ENCODE results near the gene CPA4. TPM values are rescaled to one million over a fixed set of nuclear protein-coding genes. Genes with fewer than 3 reads are reported as not detected.

The CPA4 gene
- total RNA-seq, 2 experiments from 2014 or later, result not detected

DNA sequence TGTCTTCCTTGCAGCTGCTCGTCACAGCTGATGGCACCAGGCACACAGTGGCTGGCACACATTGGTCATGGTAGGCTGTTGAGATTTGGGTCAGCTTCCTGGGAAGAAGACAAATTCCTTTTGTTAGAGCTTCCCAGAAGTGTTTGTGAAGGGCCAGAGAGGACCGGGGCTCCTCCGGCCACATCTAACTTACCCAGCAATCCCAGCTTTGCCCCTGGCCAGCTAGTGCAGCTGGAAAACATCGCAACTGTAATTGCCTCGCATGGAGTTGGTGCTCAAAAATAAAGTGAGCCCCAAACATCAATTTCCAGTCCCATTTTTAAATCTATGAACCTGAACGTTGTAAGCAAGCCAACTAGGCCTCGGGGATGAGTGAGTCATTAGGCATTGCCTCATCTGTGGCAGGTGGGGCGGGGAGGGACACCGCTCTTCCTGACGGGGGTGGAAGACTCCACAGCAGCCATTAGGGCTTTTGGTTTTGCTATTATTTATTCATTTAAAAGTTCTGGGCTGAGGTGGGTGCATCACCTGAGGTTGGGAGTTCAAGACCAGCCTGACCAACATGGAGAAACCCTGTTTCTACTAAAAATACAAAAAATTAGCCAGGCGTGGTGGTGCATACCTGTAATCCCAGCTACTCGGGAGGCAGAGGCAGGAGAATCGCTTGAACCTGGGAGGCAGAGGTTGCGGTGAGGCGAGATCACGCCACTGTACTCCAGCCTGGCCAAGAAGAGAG, 64.1 kb downstream of the CPA4 start:
- ChIA-PET POLR2A (interaction anchor here (0.7 kb wide), 1 partner anchor 175 kb away, joined by 9 read pairs; no protein-coding TSS in a partner anchor), CTCF (interaction anchor here (1.0 to 1.1 kb wide), 2 partner anchors 9 to 16 kb away, joined by 3 read pairs; no protein-coding TSS in a partner anchor)

DNA sequence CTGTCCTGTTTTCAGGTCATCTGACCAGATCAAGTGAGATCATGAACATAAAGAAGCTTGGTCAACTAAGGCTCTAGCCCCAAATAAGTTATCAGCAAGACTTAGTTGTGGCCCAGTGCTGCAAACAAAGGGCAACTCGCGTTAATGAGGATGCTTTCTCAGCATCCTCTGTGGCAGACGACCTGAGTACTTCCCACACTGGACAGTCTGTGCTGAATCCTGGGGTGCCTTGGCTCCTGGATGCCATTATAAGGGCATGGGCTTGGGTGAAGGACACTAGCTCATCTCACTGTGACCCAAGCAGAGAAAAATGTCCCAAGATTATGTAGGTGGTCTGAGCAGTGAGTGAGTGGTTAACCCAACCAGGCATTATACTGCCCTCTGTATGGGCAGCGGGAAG, 65.5 kb downstream of the CPA4 start:
- ChIA-PET POLR2A (no interaction called here), CTCF (no interaction called here)

DNA sequence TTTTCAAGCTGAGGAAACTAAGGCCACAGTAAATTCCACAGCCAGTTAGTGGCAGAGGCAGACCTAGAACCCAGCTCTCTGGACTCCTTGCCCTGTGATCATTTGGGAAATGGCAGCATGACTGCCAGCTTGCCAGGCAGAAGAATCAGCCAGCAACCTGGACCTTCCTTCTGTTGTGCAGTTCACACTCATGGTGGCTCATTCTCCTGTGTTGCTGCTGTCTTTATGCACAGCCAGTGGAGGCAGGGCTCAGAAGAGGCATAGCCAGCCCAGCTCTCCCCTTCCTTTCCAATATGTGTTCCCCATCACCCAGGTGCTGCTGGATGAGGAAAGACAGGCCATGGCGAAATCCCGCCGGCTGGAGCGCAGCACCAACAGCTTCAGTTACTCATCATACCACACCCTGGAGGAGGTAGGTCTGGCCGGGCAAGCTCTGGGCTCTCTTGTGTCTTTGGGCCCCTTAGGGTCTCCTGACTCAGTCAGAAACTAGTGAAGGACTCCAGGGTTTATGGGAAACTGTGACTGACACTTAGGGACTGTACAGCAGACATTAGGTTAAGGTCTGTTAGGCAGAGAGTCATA, 66.4 kb downstream of the CPA4 start:
- ChIA-PET CTCF (no interaction called here), POLR2A (no interaction called here)

DNA sequence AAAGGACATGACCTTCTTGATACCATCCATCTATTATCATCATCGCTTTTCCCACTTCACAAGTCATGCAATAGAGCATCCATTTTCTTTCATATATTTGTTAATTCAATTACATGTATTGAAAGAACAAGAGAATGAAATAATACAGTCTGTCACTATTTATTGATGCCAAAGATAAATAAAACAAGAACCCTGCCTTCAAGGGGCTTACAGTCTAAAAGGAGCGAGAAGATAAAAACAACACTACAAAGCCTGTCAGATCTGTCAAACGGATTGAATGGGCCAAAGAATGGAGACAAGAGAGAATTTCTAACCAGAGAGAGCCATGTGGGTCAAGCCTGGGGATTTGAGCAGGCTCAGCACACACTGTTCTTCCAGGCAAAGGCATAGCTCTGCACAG, 67.6 kb downstream of the CPA4 start:
- POLR2A ChIA-PET, result no interaction called here
- CTCF ChIA-PET, result no interaction called here

DNA sequence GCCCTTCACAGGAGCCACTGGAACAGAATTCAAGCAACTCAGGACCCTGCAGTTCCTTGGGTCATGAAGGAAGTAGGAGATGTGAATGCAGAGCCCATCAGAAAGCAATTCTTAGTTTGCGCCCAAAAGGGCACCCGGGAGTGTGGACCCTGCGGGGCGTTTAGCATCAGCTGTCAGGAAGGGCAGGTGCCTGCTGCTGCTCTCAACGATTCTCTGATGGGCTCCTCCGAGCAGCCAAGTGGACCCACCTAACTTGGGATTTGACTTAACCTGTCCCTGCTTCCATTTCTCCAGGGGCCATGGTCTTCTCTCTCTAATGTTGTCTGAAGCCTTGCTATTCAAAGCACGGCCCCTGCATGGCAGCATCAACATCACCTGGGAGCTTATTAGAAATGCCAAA, 68.7 kb downstream of the CPA4 start:
- ChIA-PET POLR2A (no interaction called here), CTCF (no interaction called here)

DNA sequence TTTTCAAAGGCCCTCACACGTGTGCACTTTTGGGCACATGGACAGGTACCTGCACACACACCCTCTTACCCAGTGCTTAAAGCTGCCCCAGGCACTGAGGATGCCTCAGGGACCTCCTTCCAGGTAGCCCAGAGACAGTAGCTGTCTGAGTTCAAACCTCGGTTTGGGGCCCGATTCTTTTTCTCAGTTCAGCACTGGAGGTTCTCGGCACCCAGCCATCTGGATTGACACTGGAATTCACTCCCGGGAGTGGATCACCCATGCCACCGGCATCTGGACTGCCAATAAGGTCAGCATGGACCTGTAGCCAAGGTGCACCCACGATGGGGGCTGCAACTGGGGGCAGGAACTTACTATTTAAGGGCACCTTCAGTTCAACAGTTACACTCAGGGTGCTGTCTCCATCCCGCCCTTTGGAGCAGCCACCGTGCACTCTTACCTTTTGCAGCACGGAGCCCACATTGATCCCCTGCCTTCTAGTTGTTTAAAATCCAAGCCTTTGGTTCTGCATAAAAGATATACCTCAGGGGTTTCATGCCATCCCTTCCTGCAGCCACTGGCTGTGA, 69.4 kb downstream of the CPA4 start:
- ChIA-PET CTCF (interaction anchor here (0.8 kb wide), 1 partner anchor 32 kb away, joined by 3 read pairs; no protein-coding TSS in a partner anchor), POLR2A (no interaction called here)

DNA sequence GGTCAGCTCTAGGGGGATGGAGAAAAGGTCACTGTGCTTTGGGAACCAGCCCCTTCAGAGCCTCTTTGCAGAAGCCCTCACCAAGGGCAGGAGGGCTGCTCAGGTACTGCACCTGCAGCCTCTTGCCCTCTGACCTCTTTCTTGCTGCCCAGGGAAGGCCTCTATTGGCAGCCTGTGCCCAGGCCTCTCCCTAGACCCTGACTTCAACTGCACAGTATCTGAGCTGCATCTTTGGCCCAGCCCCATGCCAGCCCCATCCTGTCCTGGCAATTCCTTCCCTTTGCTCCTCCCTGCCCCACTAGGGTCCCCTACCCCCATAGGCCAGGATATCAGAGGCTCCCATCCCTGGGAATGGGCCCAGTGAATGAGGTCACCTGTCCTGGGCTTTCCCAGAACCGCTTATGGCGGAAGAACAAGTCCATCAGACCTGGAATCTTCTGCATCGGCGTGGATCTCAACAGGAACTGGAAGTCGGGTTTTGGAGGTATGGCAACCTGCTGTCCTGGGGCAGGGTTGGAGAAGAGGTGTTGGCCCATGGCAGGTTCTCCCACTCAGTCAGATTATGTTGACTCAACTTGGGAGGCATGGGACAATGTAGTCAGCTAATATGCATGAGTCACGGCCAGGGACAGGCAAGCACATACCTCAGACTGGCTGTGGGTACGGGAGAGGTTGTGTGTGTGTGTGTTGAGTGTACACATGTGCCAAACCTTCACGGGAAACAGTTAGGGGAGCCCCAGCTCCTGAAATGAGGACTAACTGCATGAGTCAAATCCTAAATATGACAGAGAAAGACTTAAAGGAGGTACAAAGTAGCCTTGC, 70.3 kb downstream of the CPA4 start:
- ChIA-PET CTCF (interaction anchor here (0.8 kb wide), 1 partner anchor 31 kb away, joined by 3 read pairs; no protein-coding TSS in a partner anchor), POLR2A (interaction anchor here (0.9 kb wide), 1 partner anchor 157 kb away, joined by 3 read pairs; the partner anchor contains the start of gene TMEM209)

DNA sequence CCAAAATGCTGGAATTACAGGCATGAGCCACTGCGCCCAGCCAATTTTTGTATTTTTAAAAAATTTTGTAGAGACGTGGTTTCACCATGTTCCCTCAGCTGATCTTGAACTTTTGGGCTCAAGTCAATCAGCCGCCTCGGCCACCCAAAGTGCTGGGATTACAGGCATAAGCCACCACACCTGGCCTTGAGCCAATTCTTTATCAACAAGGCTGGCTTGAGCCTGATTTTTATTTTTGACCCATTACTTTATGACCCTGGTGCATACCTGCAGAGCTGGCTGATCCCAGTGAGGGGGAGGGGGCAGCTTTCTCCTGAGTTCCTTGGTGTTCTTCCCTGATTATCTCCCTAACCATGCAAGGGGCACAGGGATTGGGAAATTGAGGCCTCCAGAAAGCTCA, 71.5 kb downstream of the CPA4 start:
- CTCF ChIA-PET, result no interaction called here
- POLR2A ChIA-PET, result interaction anchor here (0.9 kb wide), 1 partner anchor 159 kb away, joined by 3 read pairs; the partner anchor contains the start of gene TMEM209

DNA sequence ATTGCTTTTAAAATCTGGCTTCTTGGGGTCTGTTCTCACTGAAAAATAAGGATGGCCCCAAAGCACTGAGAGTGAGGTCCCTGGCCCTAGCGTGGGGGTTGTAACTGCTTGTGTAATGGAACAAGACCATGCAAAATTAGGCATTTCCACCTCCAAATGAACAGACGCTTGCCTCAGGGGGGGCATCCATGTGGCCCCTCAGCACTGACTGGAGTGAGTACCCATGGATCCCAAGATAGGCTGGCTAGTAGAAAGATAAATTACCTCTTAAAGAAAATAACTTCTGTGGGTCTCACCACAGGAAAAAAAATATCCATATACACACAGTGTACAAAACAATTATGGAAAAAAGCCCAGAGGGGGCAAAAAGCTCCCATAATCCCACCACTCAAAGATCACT, 72.1 kb downstream of the CPA4 start:
- CTCF ChIA-PET, result no interaction called here
- POLR2A ChIA-PET, result no interaction called here

DNA sequence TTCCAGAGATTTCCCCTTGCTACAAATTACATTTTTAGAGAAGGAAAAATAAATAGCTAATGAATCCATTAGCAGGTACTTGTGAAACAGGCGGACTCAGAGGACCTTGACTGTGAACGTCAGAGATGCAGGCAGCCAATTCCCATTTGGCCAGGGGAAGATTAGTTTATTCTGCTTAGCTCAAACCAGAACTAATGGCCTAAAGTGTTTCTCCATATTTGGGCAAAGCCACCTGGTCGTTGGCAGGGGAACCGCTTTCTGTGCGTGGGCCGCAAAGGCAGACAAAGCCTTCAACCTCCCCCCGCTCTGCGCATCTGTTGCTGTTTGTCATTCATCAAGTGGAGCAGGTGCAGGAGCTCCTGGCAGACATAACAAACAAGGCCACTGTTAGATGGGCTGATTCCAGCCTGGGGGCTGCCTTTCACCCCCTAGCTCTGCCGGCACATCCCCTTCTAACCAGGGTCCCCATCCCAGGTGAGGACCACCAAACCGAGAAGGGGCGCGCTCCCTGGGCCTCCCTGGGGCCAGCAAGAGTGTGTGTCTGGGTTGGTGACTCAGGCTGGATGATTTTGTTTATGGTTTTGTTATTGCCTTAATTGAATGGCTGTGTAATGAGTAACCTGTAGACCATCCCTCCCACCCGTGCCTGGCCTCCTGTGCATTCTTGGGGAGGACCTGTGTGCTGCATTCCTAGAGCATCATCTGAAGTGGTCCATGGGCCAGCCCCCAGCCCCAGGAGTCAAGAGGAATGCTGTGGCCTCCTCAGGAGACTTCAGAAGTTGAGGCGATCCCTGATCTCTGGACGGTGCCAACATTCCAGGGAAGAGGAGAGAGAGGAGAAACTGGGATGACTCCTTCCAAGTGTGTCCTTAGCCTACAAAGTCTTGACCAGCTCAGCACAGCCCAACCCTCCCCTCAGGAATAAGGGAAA, 72.8 kb downstream of the CPA4 start:
- CTCF ChIA-PET, result no interaction called here
- POLR2A ChIA-PET, result no interaction called here

DNA sequence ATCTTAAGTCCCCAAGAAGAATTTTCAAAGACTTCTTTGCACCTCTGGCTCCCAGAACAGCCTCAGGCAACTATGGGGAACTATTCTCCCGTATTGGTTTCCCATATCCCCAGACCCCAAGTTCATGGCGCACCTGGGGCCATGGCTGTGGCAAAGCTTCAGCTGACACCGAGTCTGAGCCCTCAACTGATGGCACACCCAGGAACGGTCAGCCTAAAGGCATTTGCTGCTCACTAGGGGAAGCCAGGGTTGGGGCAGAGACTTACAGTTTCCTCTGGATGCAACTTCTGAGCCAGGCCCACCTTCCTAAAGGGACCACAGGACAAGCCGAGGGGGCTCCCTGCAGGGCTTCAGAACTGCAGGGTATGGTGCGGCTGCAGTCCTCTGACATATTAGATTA, 73.6 kb downstream of the CPA4 start:
- ChIA-PET POLR2A (no interaction called here), CTCF (no interaction called here)

DNA sequence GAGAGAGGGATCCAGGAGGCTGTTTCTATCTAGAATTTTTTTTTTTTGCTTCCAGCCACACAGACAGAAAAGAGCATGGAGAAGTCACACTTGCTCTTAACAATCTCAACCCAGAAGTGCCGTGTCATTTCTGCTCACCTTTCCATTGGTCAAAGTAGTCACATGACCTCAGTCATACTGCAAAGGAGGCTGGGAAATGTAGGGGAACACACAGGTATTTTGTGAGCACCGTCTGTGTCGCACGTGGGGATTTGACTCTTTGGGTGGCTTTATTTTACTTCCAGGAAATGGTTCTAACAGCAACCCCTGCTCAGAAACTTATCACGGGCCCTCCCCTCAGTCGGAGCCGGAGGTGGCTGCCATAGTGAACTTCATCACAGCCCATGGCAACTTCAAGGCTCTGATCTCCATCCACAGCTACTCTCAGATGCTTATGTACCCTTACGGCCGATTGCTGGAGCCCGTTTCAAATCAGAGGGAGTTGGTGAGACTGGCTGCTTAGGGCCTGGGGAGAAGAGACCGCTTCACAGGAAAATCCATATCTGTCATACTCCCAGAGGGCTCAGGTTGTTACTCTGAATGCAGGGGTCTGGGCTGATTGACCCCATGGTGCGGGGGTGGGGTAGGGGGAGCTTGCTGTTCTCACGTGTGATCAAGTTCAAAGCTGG, 74.3 kb downstream of the CPA4 start:
- ChIA-PET CTCF (no interaction called here), POLR2A (no interaction called here)

DNA sequence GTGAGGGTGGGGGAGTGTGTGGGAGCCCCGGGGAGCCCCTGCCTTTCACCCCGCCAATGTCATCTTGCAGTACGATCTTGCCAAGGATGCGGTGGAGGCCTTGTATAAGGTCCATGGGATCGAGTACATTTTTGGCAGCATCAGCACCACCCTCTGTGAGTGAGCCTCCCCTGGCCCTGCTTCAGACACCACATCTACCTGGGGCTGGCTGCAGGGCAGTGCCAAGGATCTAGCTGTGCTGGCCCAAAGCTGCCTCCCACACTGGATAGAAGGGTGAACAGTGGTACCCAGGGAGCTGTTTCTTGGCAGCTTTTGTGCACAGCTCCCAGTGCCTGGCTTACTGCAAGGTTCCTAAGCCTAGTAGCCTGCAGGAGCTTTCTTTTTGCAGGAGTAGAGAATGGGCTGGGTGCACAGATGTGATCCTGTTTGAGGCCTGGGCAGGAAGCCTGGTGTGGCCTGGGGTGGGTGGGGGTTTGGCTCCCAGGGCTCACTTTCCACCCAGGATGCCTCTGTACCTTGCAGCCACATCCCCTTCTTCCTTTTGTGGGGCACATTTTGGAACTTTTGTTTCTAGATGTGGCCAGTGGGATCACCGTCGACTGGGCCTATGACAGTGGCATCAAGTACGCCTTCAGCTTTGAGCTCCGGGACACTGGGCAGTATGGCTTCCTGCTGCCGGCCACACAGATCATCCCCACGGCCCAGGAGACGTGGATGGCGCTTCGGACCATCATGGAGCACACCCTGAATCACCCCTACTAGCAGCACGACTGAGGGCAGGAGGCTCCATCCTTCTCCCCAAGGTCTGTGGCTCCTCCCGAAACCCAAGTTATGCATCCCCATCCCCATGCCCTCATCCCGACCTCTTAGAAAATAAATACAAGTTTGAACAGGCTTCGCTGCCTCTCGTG, 75.1 kb downstream of the CPA4 start:
- POLR2A ChIA-PET, result no interaction called here
- CTCF ChIA-PET, result interaction anchor here (0.6 kb wide), 1 partner anchor 496 kb away, joined by 4 read pairs; no protein-coding TSS in a partner anchor

DNA sequence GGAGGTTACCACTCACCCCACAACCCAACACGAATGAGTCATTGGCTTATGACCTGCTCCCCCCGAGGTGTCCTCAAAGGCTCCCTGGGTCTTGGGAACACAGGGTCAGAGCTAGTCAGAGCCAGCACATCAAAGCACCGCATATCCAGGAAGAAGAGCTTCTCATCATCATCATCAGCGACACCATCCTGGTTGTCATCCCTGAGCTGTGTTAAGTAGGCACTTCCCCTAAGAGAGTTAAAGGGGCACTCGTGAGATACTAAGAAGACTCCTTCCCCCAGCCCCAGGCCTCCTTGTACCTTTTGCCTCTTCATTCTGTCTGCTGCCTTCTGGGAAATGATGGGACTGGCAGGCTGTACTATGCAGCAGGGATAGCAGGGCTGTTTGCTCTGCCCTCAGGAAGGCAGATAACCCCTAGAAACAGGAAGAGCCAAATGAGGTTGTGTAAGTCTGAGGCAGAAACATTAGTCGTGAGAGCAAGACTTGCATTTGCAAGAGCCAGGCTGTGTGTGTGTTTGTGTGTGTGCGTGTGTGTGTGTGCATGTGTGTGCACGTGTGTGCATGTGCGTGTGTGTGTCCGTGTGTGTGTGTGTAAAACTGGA, 76.2 kb downstream of the CPA4 start:
- ChIA-PET CTCF (no interaction called here), POLR2A (interaction anchor here (0.7 kb wide), 1 partner anchor 164 kb away, joined by 3 read pairs; the partner anchor contains the start of gene TMEM209)

DNA sequence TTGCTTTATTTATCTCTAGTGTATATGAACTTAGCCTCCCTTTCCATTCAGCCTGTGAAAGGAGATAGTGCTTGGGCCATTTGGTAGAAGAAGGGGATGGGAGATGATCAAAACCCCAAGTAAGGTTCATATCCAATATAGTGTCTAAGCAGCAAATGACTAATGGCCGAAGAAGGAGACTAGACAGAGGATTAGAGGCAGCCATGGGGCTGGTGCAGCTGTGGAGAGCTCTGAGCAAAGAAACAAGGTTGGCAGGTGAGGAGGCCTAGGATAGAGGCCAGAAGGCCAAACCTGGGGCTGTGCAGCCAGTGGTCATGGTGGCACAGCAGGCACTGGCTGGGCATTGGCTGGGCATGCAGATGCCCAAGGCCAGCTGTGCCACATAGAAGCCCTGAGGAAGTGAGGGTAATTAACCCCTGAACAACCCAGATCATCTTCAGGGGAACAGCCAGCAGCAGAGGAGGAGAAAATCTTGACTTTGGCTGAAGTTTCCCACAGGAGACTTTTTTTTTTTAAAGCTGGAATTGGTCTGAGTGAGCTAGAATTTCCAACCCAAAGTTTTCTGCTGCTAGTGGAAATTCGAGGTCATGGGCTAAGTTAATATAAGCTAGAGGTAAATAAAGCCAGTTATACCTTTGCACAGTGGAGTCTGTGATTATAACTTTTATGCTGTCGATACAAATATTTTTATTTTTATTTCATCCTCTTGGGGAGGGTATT, 77.0 kb downstream of the CPA4 start:
- POLR2A ChIA-PET, result no interaction called here
- CTCF ChIA-PET, result no interaction called here

DNA sequence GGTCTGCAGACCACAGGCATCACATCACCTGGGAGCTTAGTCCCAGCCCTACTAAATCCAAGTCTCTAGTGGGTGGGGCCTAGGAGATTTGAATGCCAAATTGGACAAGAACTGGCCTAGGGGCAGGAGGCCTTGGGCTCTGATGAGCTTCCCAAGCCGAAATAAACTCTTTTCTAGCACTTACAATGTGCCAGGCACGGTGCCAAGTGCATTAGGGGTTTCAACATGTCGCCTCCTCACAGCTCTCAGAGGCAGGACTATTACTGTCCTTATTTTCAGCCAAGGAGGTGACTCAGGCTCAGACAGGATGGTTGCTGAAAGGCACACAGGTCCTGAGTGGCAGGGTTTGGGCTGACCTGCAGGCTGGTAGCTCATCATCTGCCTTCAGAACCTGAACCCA, 78.1 kb downstream of the CPA4 start:
- ChIA-PET POLR2A (no interaction called here), CTCF (no interaction called here)
